Cortex of kidney (tissue), 1 donor: ENCODE data around the gene LILRB2.
"Not testable (repeated sequence)": the region's sequence is repeated elsewhere in the genome, so short reads cannot be mapped to it uniquely, and the experiment has no call there.

Experiments used
- DNase-seq: peaks from one replicate; lab custom pipeline; 2025; lab: John Stamatoyannopoulos, UW

LILRB2 gene

GRCh38 chr19:54281007-54281728 is at the start of gene LILRB2:
LILRB2 (minus strand) TSS chr19:54281110; CDS start chr19:54280496, 614 bp downstream.
- no peak for DNase-seq

- no peak for DNase-seq
These were observed 48.7 kb upstream of the LILRB2 start for GRCh38 chr19:54329476-54330165.

- DNase-seq, result not testable (repeated sequence)
These were observed 47.9 kb upstream of the LILRB2 start for GRCh38 chr19:54328781-54329180.

- DNase-seq, result no peak
These were observed 44.7 kb upstream of the LILRB2 start for GRCh38 chr19:54325631-54326030.

- DNase-seq, result no peak
These were observed 44.3 kb upstream of the LILRB2 start for GRCh38 chr19:54325194-54325621.

- no peak for DNase-seq
These were observed 43.2 kb upstream of the LILRB2 start for GRCh38 chr19:54324071-54324470.

- not testable (repeated sequence) for DNase-seq
These were observed 42.0 kb upstream of the LILRB2 start for GRCh38 chr19:54322934-54323333.

- DNase-seq, result not testable (repeated sequence)
These were observed 41.4 kb upstream of the LILRB2 start for GRCh38 chr19:54322295-54322694.

GRCh38 chr19:54319892-54320670 is 39.2 kb upstream of the LILRB2 start:
- no peak for DNase-seq

- no peak for DNase-seq
These were observed 38.1 kb upstream of the LILRB2 start for GRCh38 chr19:54319049-54319448.

GRCh38 chr19:54317965-54318240 is 37.0 kb upstream of the LILRB2 start:
- no peak for DNase-seq

GRCh38 chr19:54317108-54317964 is 36.4 kb upstream of the LILRB2 start:
- no peak for DNase-seq

- DNase-seq, result no peak
These were observed 35.8 kb upstream of the LILRB2 start for GRCh38 chr19:54316746-54317107.

- DNase-seq, result no peak
These were observed 35.0 kb upstream of the LILRB2 start for GRCh38 chr19:54315956-54316355.

GRCh38 chr19:54312436-54313377 is 31.8 kb upstream of the LILRB2 start, which contains the start of gene LILRA5:
LILRA5 (minus strand) TSS chr19:54313166; CDS start chr19:54313019, 147 bp downstream.
- no peak for DNase-seq

GRCh38 chr19:54312011-54312410 is 31.1 kb upstream of the LILRB2 start:
- DNase-seq, result no peak

- no peak for DNase-seq
These were observed 30.6 kb upstream of the LILRB2 start for GRCh38 chr19:54311486-54311885.

- DNase-seq, result no peak
These were observed 29.6 kb upstream of the LILRB2 start for GRCh38 chr19:54310543-54310942.

GRCh38 chr19:54309811-54310210 is 28.9 kb upstream of the LILRB2 start:
- DNase-seq, result no peak

GRCh38 chr19:54307389-54308020 is 26.6 kb upstream of the LILRB2 start:
- no peak for DNase-seq
